HCT116 (cell line): ENCODE measurements around the gene RIC8B. TPM values are rescaled to one million over a fixed set of nuclear protein-coding genes. Genes with fewer than 3 reads are reported as not detected.

Experiments
- ATAC-seq: fragments of 200-7000 bp; cut with Tn5 transposase; 2 replicates; pipeline ENCODE4 v1.9.1; 2020; ENCODE audit warnings: mild to moderate bottlenecking, moderate library complexity
- BruUV-seq: library from RNA; stranded (reverse); fragments of 400-500 nt; replicated peaks from 2 replicates; lab custom pipeline; 2021; lab: Mats Ljungman, UMichigan
- CTCF ChIA-PET: fragments of 300-600 bp; sonication (Branson Sonifier 250); formaldehyde crosslinking; loops from one replicate; lab custom pipeline; 2021; ENCODE audit warnings: antibody characterized with exemption; lab: Charles Lee
- POLR2A ChIA-PET: fragments of 300-600, 350-600 bp; sonication (Branson Sonifier 250); formaldehyde crosslinking; loops from one replicate; lab custom pipeline; 2021; ENCODE audit warnings: antibody characterized with exemption; lab: Charles Lee
- RAD21 ChIA-PET, 2 experiments: fragments of 300-600 bp; sonication (Branson Sonifier 250); formaldehyde crosslinking; loops; one replicate each; lab custom pipeline; 2023; ENCODE audit warnings: low total read pairs in 2 of 2; ENCODE audit not compliant: uncharacterized antibody in 2 of 2, unreplicated experiment in 2 of 2, low non-redundant PET in 1 of 2; lab: Charles Lee
- DNase-seq: peaks from one replicate; pipeline ENCODE4 v3.0.0-alpha.2; 2010; ENCODE audit warnings: low read depth, low spot score
- H2AFZ ChIP-seq: fragments of 200-600 bp; shearing (Covaris generic), sonication (generic); 2 replicates; pipeline ENCODE4 v1.6.1; 2017; ENCODE audit warnings: low read depth, mixed run types, mixed read lengths, antibody characterized with exemption, low read length; ENCODE audit not compliant: poor library complexity, severe bottlenecking
- H3K27ac ChIP-seq: 2 replicates; pipeline ENCODE4 v1.5.1; 2012; ENCODE audit warnings: low read depth, low read length
- H3K27me3 ChIP-seq: fragments of 200-600 bp; sonication (generic); 2 replicates; pipeline ENCODE4 v1.6.1; 2016; ENCODE audit warnings: mixed run types, low read length, mixed read lengths; ENCODE audit not compliant: insufficient read depth
- H3K36me3 ChIP-seq, 2 experiments: fragments of 200-500 bp in 1 of 2; fragments of 200-600 bp in 1 of 2; sonication (Bioruptor generic) in 1 of 2; sonication (generic) in 1 of 2; 2 replicates each; pipeline versions ENCODE4 v1.5.1 to v1.6.1; 2014 to 2016; ENCODE audit warnings: low read length in 2 of 2, inconsistent platforms in 1 of 2, mixed read lengths in 1 of 2, mixed run types in 1 of 2; ENCODE audit not compliant: insufficient read depth in 2 of 2, control insufficient read depth in 1 of 2
- H3K4me1 ChIP-seq, 2 experiments: fragments of 200-600 bp in 1 of 2; sonication (generic) in 1 of 2; 2 replicates each; pipeline versions ENCODE4 v1.5.1 to v1.6.1; 2012 to 2017; ENCODE audit warnings: low read length in 2 of 2, inconsistent platforms in 1 of 2, mild to moderate bottlenecking in 1 of 2, mixed read lengths in 1 of 2, mixed run types in 1 of 2, moderate library complexity in 1 of 2; ENCODE audit not compliant: insufficient read depth in 2 of 2, control insufficient read depth in 1 of 2
- H3K4me2 ChIP-seq: fragments of 200-600 bp; sonication (generic); 2 replicates; pipeline ENCODE4 v1.6.1; 2017; ENCODE audit warnings: mixed run types, low read length, mixed read lengths
- H3K4me3 ChIP-seq, 2 experiments: fragments of 200-600 bp in 1 of 2; sonication (generic) in 1 of 2; replicated peaks in 1 of 2; 2 replicates each; pipeline ENCODE4 v1.5.1; 2011 to 2016; ENCODE audit warnings: low read length in 2 of 2, control low read depth in 1 of 2, low read depth in 1 of 2, mild to moderate bottlenecking in 1 of 2, mixed read lengths in 1 of 2, mixed run types in 1 of 2
- H3K79me2 ChIP-seq: fragments of 200-600 bp; sonication (generic); 2 replicates; pipeline ENCODE4 v1.6.1; 2017; ENCODE audit warnings: mild to moderate bottlenecking, mixed run types, low read length, moderate library complexity, mixed read lengths; ENCODE audit not compliant: insufficient read depth
- H3K9ac ChIP-seq: fragments of 200-600 bp; sonication (generic); 2 replicates; pipeline ENCODE4 v1.6.1; 2016; ENCODE audit warnings: low read length, mixed read lengths
- H3K9me2 ChIP-seq: fragments of 200-600 bp; sonication (generic), shearing (Covaris generic); 2 replicates; pipeline ENCODE4 v1.6.1; 2017; ENCODE audit warnings: mixed run types, mild to moderate bottlenecking, moderate library complexity; ENCODE audit not compliant: insufficient read depth
- H3K9me3 ChIP-seq, 2 experiments: fragments of 200-500 bp in 1 of 2; fragments of 200-600 bp in 1 of 2; sonication (Bioruptor generic) in 1 of 2; sonication (generic) in 1 of 2; 2 replicates each; pipeline ENCODE4 v1.6.1; 2014 to 2017; ENCODE audit warnings: low read length in 2 of 2, mixed read lengths in 2 of 2, inconsistent platforms in 1 of 2, low read depth in 1 of 2, mild to moderate bottlenecking in 1 of 2, mixed run types in 1 of 2, moderate library complexity in 1 of 2; ENCODE audit not compliant: control insufficient read depth in 1 of 2, insufficient read depth in 1 of 2
- H4K20me1 ChIP-seq: fragments of 200-600 bp; sonication (generic), shearing (Covaris generic); 2 replicates; pipeline ENCODE4 v1.6.1; 2017; ENCODE audit warnings: mixed run types, mild to moderate bottlenecking, moderate library complexity; ENCODE audit not compliant: insufficient read depth
- CTCF ChIP-seq, 3 experiments: fragments of 200-600 bp in 1 of 3; sonication (generic) in 1 of 3; IDR thresholded peaks in 2 of 3; conservative IDR thresholded peaks in 1 of 3; 2 replicates each; pipeline ENCODE4 v1.5.1; 2012 to 2017; ENCODE audit warnings: low read depth in 2 of 3, low read length in 2 of 3, antibody characterized with exemption in 1 of 3, borderline replicate concordance in 1 of 3, control low read depth in 1 of 3, mild to moderate bottlenecking in 1 of 3, mixed read lengths in 1 of 3, mixed run types in 1 of 3, moderate library complexity in 1 of 3; ENCODE audit not compliant: insufficient read depth in 1 of 3
- EGR1 ChIP-seq: IDR thresholded peaks from 2 replicates; pipeline ENCODE4 v1.6.1; 2012; ENCODE audit warnings: low read depth
- FOSL1 ChIP-seq: IDR thresholded peaks from 2 replicates; pipeline ENCODE4 v1.6.1; 2012; ENCODE audit warnings: low read depth
- RAD21 ChIP-seq: IDR thresholded peaks from 2 replicates; pipeline ENCODE4 v1.6.1; 2012; ENCODE audit warnings: low read depth, mild to moderate bottlenecking
- SIN3A ChIP-seq: IDR thresholded peaks from 2 replicates; pipeline ENCODE4 v1.6.1; 2012; ENCODE audit warnings: low read depth
- ZFX ChIP-seq: fragments of 450-650 bp; IDR thresholded peaks from 2 replicates; pipeline ENCODE4 v1.6.1; 2017
- intact Hi-C: fragments of 100-400 bp; cut with micrococcal nuclease; formaldehyde crosslinking; loops from 2 replicates; pipeline ENCODE4 v1.10.0; 2022
- total RNA-seq: library from RNA; stranded (reverse); gene quantifications from one replicate; pipeline ENCODE4 v1.2.1, GENCODE V29; 2021; ENCODE audit not compliant: unreplicated experiment
- TF ChIP-seq, protein P1 (sequence below): IDR thresholded peaks from 2 replicates; pipeline ENCODE4 v1.6.1; 2012; ENCODE audit warnings: low read depth

Gene RIC8B
- total RNA-seq, 1 experiment from 2014 or later, result 16.7 TPM

GRCh38 chr12:106900554-106900953, 126.1 kb downstream of the RIC8B start:
- no peak for DNase-seq
- intact Hi-C loops, result no loop called here

More at GRCh38 chr12:106900554-106900953, 126.1 kb downstream of the RIC8B start:
- Histone ChIP-seq H4K20me1 (no peaks in the 10 kb centered on the region), H2AFZ (no peak overlapping the region), H3K9ac (no peak overlapping the region), H3K4me2 (peak overlapping the region; percentile 36), H3K4me3 (no peak overlapping the region), H3K36me3 (no peaks in the 10 kb centered on the region), H3K9me2 (no peaks in the 10 kb centered on the region), H3K27ac (no peak overlapping the region), H3K4me1 (peaks cover 0 to 16% of the 10 kb centered on the region in 2 experiments; a peak in 2 of 4 replicates), H3K27me3 (no peaks in the 10 kb centered on the region), H3K79me2 (no peaks in the 10 kb centered on the region), H3K9me3 (no peaks in the 10 kb centered on the region)
- no peak for TF ChIP-seq EGR1
- no peak for TF ChIP-seq RAD21
- no peak for TF ChIP-seq ZFX
- TF ChIP-seq, protein P1, sequence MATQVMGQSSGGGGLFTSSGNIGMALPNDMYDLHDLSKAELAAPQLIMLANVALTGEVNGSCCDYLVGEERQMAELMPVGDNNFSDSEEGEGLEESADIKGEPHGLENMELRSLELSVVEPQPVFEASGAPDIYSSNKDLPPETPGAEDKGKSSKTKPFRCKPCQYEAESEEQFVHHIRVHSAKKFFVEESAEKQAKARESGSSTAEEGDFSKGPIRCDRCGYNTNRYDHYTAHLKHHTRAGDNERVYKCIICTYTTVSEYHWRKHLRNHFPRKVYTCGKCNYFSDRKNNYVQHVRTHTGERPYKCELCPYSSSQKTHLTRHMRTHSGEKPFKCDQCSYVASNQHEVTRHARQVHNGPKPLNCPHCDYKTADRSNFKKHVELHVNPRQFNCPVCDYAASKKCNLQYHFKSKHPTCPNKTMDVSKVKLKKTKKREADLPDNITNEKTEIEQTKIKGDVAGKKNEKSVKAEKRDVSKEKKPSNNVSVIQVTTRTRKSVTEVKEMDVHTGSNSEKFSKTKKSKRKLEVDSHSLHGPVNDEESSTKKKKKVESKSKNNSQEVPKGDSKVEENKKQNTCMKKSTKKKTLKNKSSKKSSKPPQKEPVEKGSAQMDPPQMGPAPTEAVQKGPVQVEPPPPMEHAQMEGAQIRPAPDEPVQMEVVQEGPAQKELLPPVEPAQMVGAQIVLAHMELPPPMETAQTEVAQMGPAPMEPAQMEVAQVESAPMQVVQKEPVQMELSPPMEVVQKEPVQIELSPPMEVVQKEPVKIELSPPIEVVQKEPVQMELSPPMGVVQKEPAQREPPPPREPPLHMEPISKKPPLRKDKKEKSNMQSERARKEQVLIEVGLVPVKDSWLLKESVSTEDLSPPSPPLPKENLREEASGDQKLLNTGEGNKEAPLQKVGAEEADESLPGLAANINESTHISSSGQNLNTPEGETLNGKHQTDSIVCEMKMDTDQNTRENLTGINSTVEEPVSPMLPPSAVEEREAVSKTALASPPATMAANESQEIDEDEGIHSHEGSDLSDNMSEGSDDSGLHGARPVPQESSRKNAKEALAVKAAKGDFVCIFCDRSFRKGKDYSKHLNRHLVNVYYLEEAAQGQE, result no peak
- TF ChIP-seq FOSL1, result no peak
- TF ChIP-seq CTCF (IDR thresholded peaks at IDR 0.05 in 2 of 3, conservative IDR thresholded peaks at IDR 0.05 in 1 of 3; ENCODE audit: borderline replicate concordance in 1 of 3, insufficient read depth in 1 of 3, low read depth in 2 of 3, low read length in 2 of 3), result no peak
- TF ChIP-seq SIN3A, result no peak
- BruUV-seq, result no TSS peak
- ChIA-PET RAD21 (no interaction called here), CTCF (no interaction called here), POLR2A (no interaction called here)
- no peak for ATAC-seq
